ENCODE results near the gene CNKSR3.
A peak's percentile ranks its signal among the peaks of the same experiment; 100 is the strongest.

Gene CNKSR3

GRCh38 chr6:154353626-154354025 is 156.9 kb downstream of the CNKSR3 start:
- Histone ChIP-seq H3K9me3 (ENCODE audit: control insufficient read depth, low read length) (no peaks in the 10 kb centered on the region), H3K4me3 (ENCODE audit: low read length) (no peak overlapping the region), H3K9ac (ENCODE audit: low read length) (no peak overlapping the region), H3K4me1 (ENCODE audit: control insufficient read depth, insufficient read depth, low read length) (peaks cover 3% of the 10 kb centered on the region), H3K27me3 (replicated peaks; ENCODE audit: control insufficient read depth, insufficient read depth, low read length) (no peaks in the 10 kb centered on the region), H3K36me3 (ENCODE audit: control insufficient read depth, insufficient read depth, low read length, severe bottlenecking) (no peaks in the 10 kb centered on the region)
- DNase-seq (ENCODE audit: low read depth), result no peak

GRCh38 chr6:154352898-154353585 is 157.4 kb downstream of the CNKSR3 start:
- H3K27me3 ChIP-seq (replicated peaks; ENCODE audit: control insufficient read depth, insufficient read depth, low read length), result no peaks in the 10 kb centered on the region
- no peak overlapping the region for H3K9ac ChIP-seq (ENCODE audit: low read length)
- no peaks in the 10 kb centered on the region for H3K9me3 ChIP-seq (ENCODE audit: control insufficient read depth, low read length)
- no peak for DNase-seq (ENCODE audit: low read depth)
- H3K4me3 ChIP-seq (ENCODE audit: low read length), result no peak overlapping the region
- peaks cover 3% of the 10 kb centered on the region for H3K4me1 ChIP-seq (ENCODE audit: control insufficient read depth, insufficient read depth, low read length)
- H3K36me3 ChIP-seq (ENCODE audit: control insufficient read depth, insufficient read depth, low read length, severe bottlenecking), result no peaks in the 10 kb centered on the region

GRCh38 chr6:154350293-154350692 is 160.2 kb downstream of the CNKSR3 start:
- Histone ChIP-seq H3K9ac (ENCODE audit: low read length) (no peak overlapping the region), H3K27me3 (replicated peaks; ENCODE audit: control insufficient read depth, insufficient read depth, low read length) (no peaks in the 10 kb centered on the region), H3K9me3 (ENCODE audit: control insufficient read depth, low read length) (no peaks in the 10 kb centered on the region), H3K4me3 (ENCODE audit: low read length) (no peak overlapping the region), H3K4me1 (ENCODE audit: control insufficient read depth, insufficient read depth, low read length) (peaks cover 3% of the 10 kb centered on the region), H3K36me3 (ENCODE audit: control insufficient read depth, insufficient read depth, low read length, severe bottlenecking) (no peaks in the 10 kb centered on the region)
- DNase-seq (ENCODE audit: low read depth), result peak; percentile 1

GRCh38 chr6:154347981-154348380 is 162.5 kb downstream of the CNKSR3 start:
- Histone ChIP-seq H3K36me3 (ENCODE audit: control insufficient read depth, insufficient read depth, low read length, severe bottlenecking) (no peaks in the 10 kb centered on the region), H3K9ac (ENCODE audit: low read length) (no peak overlapping the region), H3K4me1 (ENCODE audit: control insufficient read depth, insufficient read depth, low read length) (peaks cover 3% of the 10 kb centered on the region), H3K4me3 (ENCODE audit: low read length) (no peak overlapping the region), H3K9me3 (ENCODE audit: control insufficient read depth, low read length) (no peaks in the 10 kb centered on the region), H3K27me3 (replicated peaks; ENCODE audit: control insufficient read depth, insufficient read depth, low read length) (no peaks in the 10 kb centered on the region)
- peak; percentile 8 for DNase-seq (ENCODE audit: low read depth)

- Histone ChIP-seq H3K9ac (ENCODE audit: low read length) (no peak overlapping the region), H3K36me3 (ENCODE audit: control insufficient read depth, insufficient read depth, low read length, severe bottlenecking) (no peaks in the 10 kb centered on the region)
These were observed 164.7 kb downstream of the CNKSR3 start for GRCh38 chr6:154345811-154346210.

GRCh38 chr6:154343473-154344308 is 166.8 kb downstream of the CNKSR3 start:
- H3K27me3 ChIP-seq (replicated peaks; ENCODE audit: control insufficient read depth, insufficient read depth, low read length), result no peaks in the 10 kb centered on the region
- no peaks in the 10 kb centered on the region for H3K9me3 ChIP-seq (ENCODE audit: control insufficient read depth, low read length)
- no peaks in the 10 kb centered on the region for H3K36me3 ChIP-seq (ENCODE audit: control insufficient read depth, insufficient read depth, low read length, severe bottlenecking)
- no peaks in the 10 kb centered on the region for H3K4me1 ChIP-seq (ENCODE audit: control insufficient read depth, insufficient read depth, low read length)
- H3K4me3 ChIP-seq (ENCODE audit: low read length), result no peak overlapping the region
- no peak overlapping the region for H3K9ac ChIP-seq (ENCODE audit: low read length)
- DNase-seq (ENCODE audit: low read depth), result peak; percentile 4

More at GRCh38 chr6:154345811-154346210, 164.7 kb downstream of the CNKSR3 start:
- peaks cover 3% of the 10 kb centered on the region for H3K4me1 ChIP-seq (ENCODE audit: control insufficient read depth, insufficient read depth, low read length)
- no peaks in the 10 kb centered on the region for H3K9me3 ChIP-seq (ENCODE audit: control insufficient read depth, low read length)
- no peaks in the 10 kb centered on the region for H3K27me3 ChIP-seq (replicated peaks; ENCODE audit: control insufficient read depth, insufficient read depth, low read length)
- DNase-seq (ENCODE audit: low read depth), result no peak
- H3K4me3 ChIP-seq (ENCODE audit: low read length), result no peak overlapping the region

- H3K9ac ChIP-seq (ENCODE audit: low read length), result no peak overlapping the region
- H3K9me3 ChIP-seq (ENCODE audit: control insufficient read depth, low read length), result no peaks in the 10 kb centered on the region
- H3K4me3 ChIP-seq (ENCODE audit: low read length), result no peak overlapping the region
- peak; percentile 29 for DNase-seq (ENCODE audit: low read depth)
- no peaks in the 10 kb centered on the region for H3K4me1 ChIP-seq (ENCODE audit: control insufficient read depth, insufficient read depth, low read length)
- H3K36me3 ChIP-seq (ENCODE audit: control insufficient read depth, insufficient read depth, low read length, severe bottlenecking), result no peaks in the 10 kb centered on the region
- no peaks in the 10 kb centered on the region for H3K27me3 ChIP-seq (replicated peaks; ENCODE audit: control insufficient read depth, insufficient read depth, low read length)
These were observed 168.6 kb downstream of the CNKSR3 start for GRCh38 chr6:154341871-154342270.

GRCh38 chr6:154341336-154341735 is 169.1 kb downstream of the CNKSR3 start:
- H3K36me3 ChIP-seq (ENCODE audit: control insufficient read depth, insufficient read depth, low read length, severe bottlenecking), result no peaks in the 10 kb centered on the region
- H3K9me3 ChIP-seq (ENCODE audit: control insufficient read depth, low read length), result no peaks in the 10 kb centered on the region
- H3K27me3 ChIP-seq (replicated peaks; ENCODE audit: control insufficient read depth, insufficient read depth, low read length), result no peaks in the 10 kb centered on the region
- no peaks in the 10 kb centered on the region for H3K4me1 ChIP-seq (ENCODE audit: control insufficient read depth, insufficient read depth, low read length)
- H3K9ac ChIP-seq (ENCODE audit: low read length), result no peak overlapping the region
- H3K4me3 ChIP-seq (ENCODE audit: low read length), result no peak overlapping the region
- DNase-seq (ENCODE audit: low read depth), result no peak
